Skeletal muscle satellite cell (primary cell): ENCODE data around the gene CEBPE.

Experiments
- H3K27me3 ChIP-seq: 2 replicates; pipeline ENCODE4 v1.7.0; 2013; ENCODE audit warnings: low read length; ENCODE audit not compliant: control insufficient read depth, insufficient read depth
- H3K36me3 ChIP-seq: 2 replicates; pipeline ENCODE4 v1.7.0; 2013; ENCODE audit warnings: mild to moderate bottlenecking, control low read depth, low read length; ENCODE audit not compliant: insufficient read depth
- H3K4me1 ChIP-seq: 2 replicates; pipeline ENCODE4 v1.7.0; 2013; ENCODE audit warnings: low read length; ENCODE audit not compliant: control insufficient read depth, insufficient read depth
- H3K4me2 ChIP-seq: 2 replicates; pipeline ENCODE4 v1.7.0; 2013; ENCODE audit warnings: mild to moderate bottlenecking, low read length
- H3K4me3 ChIP-seq: 2 replicates; pipeline ENCODE4 v1.7.0; 2013; ENCODE audit warnings: low read length
- H3K9ac ChIP-seq: 2 replicates; pipeline ENCODE4 v1.7.0; 2013; ENCODE audit warnings: mild to moderate bottlenecking, low read depth, low read length, moderate library complexity
- H3K9me3 ChIP-seq: replicated peaks from 2 replicates; pipeline ENCODE4 v1.7.0; 2013; ENCODE audit warnings: mild to moderate bottlenecking, control low read depth, low read length

Gene CEBPE

DNA sequence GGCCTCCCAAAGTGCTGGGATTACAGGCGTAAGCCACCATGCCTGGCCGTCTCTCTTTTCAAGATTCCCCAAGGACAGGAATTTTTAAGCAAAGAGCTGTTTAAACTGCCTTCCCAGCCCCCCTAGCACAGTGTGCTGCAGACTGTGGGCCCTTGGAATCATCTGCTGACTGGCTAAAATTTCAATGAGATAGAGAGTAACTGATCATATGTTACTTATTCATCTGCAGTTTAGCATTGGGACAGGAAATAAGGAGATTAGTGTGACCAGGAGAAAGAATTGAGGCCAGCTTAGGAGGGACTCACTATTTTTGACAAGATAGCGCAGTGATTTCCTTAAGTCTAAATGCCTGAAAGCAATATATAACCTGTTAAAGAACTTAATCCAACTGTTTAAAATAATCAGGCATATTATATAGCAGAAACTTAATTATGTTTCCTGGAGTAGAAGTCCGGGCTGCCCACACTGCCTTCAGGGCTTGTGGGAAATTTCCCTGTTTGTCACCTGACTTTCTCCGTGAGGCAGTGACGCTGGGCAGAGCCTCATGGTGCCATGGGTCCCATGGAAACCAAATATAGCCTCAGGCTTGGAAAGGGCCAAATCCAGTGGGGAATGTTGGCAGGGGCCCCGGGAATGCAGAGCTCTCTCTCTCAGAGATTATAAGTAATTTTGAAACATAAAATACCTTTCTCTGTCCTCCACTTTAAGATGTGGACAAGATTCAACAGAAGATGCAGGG lies 22.8 kb upstream of the CEBPE start:
- H3K36me3 ChIP-seq: no peaks in the 10 kb centered on the region
- no peak overlapping the region for H3K4me2 ChIP-seq
- peaks cover 45% of the 10 kb centered on the region for H3K27me3 ChIP-seq

DNA sequence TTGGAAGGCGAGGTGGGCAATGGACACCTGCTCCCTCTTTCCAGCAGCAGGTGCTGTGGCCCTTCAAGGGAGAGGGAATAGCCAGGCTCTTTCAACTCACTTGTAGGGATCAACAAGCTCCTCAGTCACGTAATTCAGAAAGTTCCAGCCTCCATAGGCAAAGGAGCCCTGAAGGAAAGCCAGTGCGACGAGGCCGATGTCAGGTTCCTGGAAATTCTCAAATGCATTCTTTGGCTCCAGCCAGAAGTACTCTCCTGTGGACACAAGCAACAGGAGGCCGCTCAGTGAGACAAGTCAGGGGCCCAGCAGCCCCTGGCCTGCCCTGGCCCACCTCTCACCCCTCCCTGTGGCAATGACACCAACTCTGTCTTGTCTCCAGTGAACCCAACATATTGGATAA lies 21.3 kb upstream of the CEBPE start:
- Histone ChIP-seq H3K27me3 (peaks cover 37% of the 10 kb centered on the region), H3K9me3 (no peaks in the 10 kb centered on the region), H3K4me1 (peaks cover 5% of the 10 kb centered on the region), H3K9ac (no peak overlapping the region), H3K4me2 (no peak overlapping the region), H3K4me3 (no peak overlapping the region), H3K36me3 (no peaks in the 10 kb centered on the region)

More for the DNA sequence above, 22.8 kb upstream of the CEBPE start:
- Histone ChIP-seq H3K4me1 (peaks cover 5% of the 10 kb centered on the region), H3K9ac (no peak overlapping the region), H3K9me3 (no peaks in the 10 kb centered on the region), H3K4me3 (no peak overlapping the region)

DNA sequence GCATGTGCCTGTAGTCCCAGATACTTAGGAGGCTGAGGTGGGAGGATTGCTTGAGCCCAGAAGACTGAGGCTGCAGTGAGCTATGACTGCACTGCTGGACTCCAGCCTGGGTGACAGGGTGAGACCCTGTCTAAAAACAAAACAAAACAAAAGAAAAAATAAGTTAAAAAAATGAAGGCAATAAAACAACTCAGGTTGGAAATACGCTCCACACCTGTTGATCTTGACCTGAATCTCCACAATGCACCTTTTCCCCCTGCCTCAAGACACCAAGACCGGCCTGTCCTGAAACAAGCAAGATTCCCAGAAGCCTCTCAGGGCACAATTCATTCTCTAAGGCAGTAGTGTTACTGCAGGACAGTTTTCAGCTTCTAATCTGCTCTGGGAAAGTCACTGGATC lies 20.8 kb upstream of the CEBPE start:
- Histone ChIP-seq H3K9ac (no peak overlapping the region), H3K27me3 (peaks cover 37% of the 10 kb centered on the region), H3K9me3 (no peaks in the 10 kb centered on the region), H3K4me1 (peaks cover 5% of the 10 kb centered on the region), H3K36me3 (no peaks in the 10 kb centered on the region), H3K4me3 (no peak overlapping the region), H3K4me2 (no peak overlapping the region)

DNA sequence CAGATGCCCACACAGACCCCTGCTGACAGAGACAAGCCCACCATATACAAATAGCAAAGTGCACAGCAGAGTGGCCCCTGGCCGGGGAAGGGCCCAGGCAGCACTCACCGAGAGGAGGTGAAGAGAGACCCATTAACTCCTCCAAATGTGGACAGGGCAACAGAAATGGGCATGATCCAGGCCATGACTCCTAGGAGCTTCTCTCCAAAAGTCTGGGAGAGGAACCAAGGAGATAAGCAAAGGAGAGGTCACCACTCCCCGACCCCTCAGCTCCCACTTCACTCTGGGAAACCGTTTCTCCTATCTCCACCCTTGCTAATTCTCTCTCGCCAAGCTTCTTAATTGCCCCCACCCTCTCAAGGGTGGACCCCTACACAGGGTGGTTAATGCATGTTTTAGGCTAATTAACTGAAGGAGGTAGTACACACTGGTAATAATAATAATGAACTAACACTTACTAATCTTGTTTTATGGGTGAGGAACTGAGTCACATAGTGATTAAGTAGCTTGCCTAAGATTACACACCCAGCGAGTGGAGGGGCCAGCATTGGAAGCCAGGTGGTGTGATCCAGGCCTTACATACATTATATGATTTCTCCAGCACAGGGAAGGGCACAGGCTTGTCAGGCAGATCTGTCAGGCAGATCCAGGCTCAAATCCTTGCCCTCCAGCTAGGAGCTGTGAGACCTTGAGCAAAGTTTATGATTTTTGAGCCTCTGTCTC lies 18.9 kb upstream of the CEBPE start:
- Histone ChIP-seq H3K9ac (no peak overlapping the region), H3K4me2 (no peak overlapping the region), H3K4me3 (no peak overlapping the region), H3K9me3 (no peaks in the 10 kb centered on the region), H3K4me1 (peaks cover 5% of the 10 kb centered on the region), H3K36me3 (no peaks in the 10 kb centered on the region), H3K27me3 (peaks cover 27% of the 10 kb centered on the region)

DNA sequence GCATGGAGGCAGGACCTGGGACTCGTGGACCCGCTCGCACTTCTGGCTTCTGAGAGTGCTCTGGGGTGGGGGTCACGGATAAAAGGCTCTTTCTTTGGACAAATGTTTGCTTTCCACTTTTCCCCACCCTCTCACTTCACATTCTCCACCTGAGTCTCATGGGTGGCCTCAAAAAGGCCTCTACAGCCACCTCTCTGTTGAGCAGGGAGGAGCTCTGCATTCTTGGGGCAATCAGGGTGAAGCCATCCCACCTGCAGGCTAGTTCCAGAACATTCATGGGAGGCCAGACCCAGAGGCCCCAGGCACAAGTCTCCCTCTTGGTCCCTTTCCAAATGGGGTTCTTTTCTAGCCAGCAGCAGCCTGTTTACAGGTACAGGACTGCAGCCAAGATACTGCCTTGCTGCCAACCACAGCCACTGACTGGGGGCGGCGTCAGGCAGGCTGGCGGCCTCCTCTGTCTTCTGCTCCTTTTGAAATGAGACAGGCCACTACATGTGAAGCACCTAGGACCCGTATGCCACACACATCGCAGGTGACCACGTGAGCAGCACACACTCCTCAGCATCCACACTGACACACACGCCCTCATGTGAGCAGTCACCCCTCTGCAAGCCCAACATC lies 18.2 kb upstream of the CEBPE start:
- no peak overlapping the region for H3K9ac ChIP-seq
- no peak overlapping the region for H3K4me3 ChIP-seq
- H3K27me3 ChIP-seq: peaks cover 25% of the 10 kb centered on the region
- H3K9me3 ChIP-seq: no peaks in the 10 kb centered on the region
- H3K36me3 ChIP-seq: no peaks in the 10 kb centered on the region
- no peak overlapping the region for H3K4me2 ChIP-seq
- H3K4me1 ChIP-seq: peaks cover 5% of the 10 kb centered on the region

DNA sequence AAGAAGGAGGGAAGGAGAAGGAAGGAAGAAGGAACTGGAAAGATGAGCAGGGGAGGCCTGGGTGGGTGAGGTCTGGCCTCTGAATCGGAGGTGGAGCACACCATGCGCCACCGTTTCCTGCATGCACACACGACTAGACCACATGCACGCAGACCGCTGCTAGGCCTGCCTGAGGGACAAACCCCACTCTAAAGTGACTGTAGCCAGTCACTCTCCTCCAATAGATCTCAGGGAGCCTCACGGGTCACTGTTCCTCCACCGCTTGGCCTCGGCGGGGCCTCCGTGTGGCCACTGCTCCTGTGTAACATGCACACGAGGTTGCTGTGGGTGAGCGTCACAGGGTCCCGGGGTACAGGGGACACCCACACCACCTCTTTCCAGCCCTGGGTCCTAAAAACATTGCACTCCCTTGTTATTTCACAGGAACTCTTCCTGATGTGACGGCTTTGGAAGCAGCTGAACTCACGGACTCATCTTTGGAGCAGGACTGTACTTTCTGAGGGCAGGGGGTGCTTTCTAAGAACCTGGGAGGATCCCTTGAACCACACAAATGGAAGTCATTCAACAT lies 17.6 kb upstream of the CEBPE start:
- no peak overlapping the region for H3K4me3 ChIP-seq

DNA sequence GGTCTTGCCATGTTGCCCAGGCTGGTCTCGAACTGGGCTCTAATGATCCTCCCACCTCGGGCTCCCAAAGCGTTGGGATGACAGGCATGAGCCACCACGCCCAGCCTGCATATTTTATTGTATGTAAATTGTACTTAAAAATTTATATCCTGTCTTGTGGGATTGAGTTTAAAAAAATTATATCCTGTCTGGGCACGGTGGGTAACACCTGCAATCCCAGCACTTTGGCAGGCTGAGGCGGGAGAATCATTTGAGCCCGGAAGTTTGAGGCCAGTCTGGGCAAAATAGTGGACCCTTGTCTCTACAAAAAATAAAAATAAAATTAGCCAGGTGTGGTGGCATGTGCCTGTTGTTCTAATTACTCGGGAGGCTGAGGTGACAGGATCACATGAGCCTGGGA lies 13.9 kb upstream of the CEBPE start:
- Histone ChIP-seq H3K4me2 (no peak overlapping the region), H3K4me3 (no peak overlapping the region), H3K36me3 (no peaks in the 10 kb centered on the region), H3K9ac (no peak overlapping the region), H3K9me3 (no peaks in the 10 kb centered on the region), H3K4me1 (peaks cover under 1% of the 10 kb centered on the region), H3K27me3 (peaks cover 28% of the 10 kb centered on the region)

More for the DNA sequence above, 17.6 kb upstream of the CEBPE start:
- Histone ChIP-seq H3K36me3 (no peaks in the 10 kb centered on the region), H3K4me2 (no peak overlapping the region), H3K27me3 (peaks cover 21% of the 10 kb centered on the region), H3K9me3 (no peaks in the 10 kb centered on the region), H3K4me1 (peaks cover 5% of the 10 kb centered on the region), H3K9ac (no peak overlapping the region)

DNA sequence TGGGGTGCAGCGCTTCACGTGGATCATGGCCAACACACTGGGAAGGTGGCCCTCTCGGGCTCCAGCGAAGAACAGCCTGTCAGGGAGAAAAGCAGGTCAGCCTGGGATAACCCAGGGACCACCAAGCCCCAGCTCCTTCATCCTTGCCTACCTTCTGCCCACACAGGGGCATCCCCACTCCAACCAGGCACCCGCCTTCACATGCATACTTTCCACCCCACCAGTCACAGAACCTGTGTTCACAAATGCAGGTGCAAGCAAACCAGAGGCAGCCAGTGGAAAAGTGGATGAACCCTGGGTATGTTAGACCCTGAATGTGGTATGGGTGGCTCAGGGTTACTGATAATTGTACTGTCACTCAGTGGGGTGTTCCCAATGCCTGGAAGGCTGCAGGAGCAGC lies 12.4 kb upstream of the CEBPE start:
- no peaks in the 10 kb centered on the region for H3K4me1 ChIP-seq
- peaks cover 38% of the 10 kb centered on the region for H3K27me3 ChIP-seq
- no peak overlapping the region for H3K4me2 ChIP-seq
- H3K9ac ChIP-seq: no peak overlapping the region
- H3K36me3 ChIP-seq: no peaks in the 10 kb centered on the region
- no peaks in the 10 kb centered on the region for H3K9me3 ChIP-seq
- no peak overlapping the region for H3K4me3 ChIP-seq

DNA sequence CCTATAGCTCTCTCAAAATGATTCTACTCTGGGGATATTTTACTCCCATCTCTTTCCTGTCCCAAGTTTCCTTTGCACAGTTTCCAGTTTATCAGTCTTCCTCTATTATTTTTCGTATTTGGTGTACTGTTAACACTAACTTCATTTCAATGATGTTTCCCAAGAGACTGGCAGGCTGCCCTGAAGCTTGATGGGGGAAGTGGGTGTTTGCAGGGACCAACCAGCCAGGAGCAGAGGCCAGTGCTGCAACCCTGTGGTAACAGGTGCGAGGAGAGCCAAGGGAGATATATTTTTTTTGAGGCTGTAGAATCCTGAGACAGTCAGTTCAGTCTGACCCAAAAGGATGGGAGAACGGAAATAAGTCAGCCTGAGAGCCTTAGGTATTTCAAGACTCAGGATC lies 11.8 kb upstream of the CEBPE start:
- no peak overlapping the region for H3K4me3 ChIP-seq
- no peak overlapping the region for H3K9ac ChIP-seq
- peaks cover 40% of the 10 kb centered on the region for H3K27me3 ChIP-seq

DNA sequence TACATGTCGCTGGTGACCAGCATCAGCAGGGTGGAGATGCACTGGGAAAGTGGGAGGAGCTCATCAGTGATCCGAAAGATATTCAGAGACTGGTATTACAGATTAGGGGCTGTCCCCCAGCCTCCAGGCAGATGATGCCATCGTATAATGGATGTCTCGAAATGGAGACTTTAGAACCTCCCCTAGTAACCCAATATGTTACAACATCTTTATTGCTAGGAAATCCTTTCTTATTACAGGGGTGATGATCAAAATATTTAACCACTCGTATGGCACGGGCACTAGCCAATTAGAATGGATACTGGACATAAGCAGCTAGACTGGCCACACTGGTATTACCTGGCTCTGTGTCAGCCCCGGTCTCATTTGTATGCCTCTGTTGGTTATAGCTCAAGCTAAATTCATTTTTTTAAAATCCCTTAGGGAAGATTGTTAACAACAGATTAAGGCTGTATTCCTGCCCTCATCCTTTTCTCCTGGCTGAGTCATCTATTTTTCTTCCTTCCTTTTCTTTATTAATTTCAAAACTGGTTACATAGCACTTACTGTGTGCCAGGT lies 10.8 kb upstream of the CEBPE start:
- H3K4me3 ChIP-seq: no peak overlapping the region
- H3K4me1 ChIP-seq: no peaks in the 10 kb centered on the region
- no peak overlapping the region for H3K9ac ChIP-seq
- H3K27me3 ChIP-seq: peaks cover 40% of the 10 kb centered on the region
- H3K4me2 ChIP-seq: no peak overlapping the region
- H3K36me3 ChIP-seq: no peaks in the 10 kb centered on the region
- H3K9me3 ChIP-seq: no peaks in the 10 kb centered on the region

More for the DNA sequence above, 11.8 kb upstream of the CEBPE start:
- no peak overlapping the region for H3K4me2 ChIP-seq
- no peaks in the 10 kb centered on the region for H3K36me3 ChIP-seq
- H3K4me1 ChIP-seq: no peaks in the 10 kb centered on the region
- no peaks in the 10 kb centered on the region for H3K9me3 ChIP-seq
